Measurements from ENCODE around the gene TAF11L2.

DNA sequence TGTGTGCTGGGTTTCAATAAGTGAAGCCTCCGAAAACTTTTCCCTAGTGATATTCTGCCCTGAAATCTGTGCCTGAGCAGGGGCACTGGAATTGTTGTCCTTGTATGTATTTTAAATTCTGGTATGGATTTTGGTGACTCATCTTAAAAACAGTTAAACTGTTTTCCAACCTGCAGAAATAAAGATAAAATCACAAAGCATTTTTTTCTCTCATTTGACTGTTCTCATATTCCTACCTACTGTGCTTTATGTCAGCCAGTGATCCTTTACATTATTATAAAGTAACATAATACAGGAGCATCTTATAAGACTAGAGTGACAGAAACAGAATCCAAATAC, 10.9 kb upstream of the TAF11L2 start:
- TF ChIP-seq POLR2A (IDR thresholded peaks at IDR 0.05) = no peak
- TF ChIP-seq, protein P1, sequence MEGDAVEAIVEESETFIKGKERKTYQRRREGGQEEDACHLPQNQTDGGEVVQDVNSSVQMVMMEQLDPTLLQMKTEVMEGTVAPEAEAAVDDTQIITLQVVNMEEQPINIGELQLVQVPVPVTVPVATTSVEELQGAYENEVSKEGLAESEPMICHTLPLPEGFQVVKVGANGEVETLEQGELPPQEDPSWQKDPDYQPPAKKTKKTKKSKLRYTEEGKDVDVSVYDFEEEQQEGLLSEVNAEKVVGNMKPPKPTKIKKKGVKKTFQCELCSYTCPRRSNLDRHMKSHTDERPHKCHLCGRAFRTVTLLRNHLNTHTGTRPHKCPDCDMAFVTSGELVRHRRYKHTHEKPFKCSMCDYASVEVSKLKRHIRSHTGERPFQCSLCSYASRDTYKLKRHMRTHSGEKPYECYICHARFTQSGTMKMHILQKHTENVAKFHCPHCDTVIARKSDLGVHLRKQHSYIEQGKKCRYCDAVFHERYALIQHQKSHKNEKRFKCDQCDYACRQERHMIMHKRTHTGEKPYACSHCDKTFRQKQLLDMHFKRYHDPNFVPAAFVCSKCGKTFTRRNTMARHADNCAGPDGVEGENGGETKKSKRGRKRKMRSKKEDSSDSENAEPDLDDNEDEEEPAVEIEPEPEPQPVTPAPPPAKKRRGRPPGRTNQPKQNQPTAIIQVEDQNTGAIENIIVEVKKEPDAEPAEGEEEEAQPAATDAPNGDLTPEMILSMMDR (IDR thresholded peaks at IDR 0.05) = no peak

Measured in gastroesophageal sphincter (tissue), 3 donors.